ENCODE data around the gene MRPS18A. TPM values are rescaled to one million over a fixed set of nuclear protein-coding genes. Genes with fewer than 3 reads are reported as not detected.

MRPS18A gene
- total RNA-seq, 4 donors from 2014 or later: 42.5 to 56.2 (median 50.9) TPM

DNA sequence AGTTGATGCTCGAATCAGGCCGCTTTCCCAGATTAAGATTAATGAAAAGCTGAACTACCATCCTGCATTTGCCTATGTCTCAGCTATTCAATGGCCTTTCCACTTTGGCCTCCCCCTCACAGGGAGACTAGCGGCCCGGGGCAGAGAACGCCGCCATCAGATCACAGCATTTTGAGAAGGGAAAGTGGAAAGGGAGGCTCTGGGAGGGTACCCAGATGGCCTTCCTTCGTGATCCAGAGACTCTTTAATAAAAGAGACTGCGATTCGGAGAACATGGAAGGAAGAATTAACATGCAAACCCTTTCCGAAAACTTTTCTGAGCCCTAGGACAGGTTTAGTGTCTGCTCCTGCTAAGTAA lies 533 bp downstream of the MRPS18A start:
- no peak for DNase-seq (ENCODE audit: low spot score in 2 of 2)
- TF ChIP-seq, protein P1, sequence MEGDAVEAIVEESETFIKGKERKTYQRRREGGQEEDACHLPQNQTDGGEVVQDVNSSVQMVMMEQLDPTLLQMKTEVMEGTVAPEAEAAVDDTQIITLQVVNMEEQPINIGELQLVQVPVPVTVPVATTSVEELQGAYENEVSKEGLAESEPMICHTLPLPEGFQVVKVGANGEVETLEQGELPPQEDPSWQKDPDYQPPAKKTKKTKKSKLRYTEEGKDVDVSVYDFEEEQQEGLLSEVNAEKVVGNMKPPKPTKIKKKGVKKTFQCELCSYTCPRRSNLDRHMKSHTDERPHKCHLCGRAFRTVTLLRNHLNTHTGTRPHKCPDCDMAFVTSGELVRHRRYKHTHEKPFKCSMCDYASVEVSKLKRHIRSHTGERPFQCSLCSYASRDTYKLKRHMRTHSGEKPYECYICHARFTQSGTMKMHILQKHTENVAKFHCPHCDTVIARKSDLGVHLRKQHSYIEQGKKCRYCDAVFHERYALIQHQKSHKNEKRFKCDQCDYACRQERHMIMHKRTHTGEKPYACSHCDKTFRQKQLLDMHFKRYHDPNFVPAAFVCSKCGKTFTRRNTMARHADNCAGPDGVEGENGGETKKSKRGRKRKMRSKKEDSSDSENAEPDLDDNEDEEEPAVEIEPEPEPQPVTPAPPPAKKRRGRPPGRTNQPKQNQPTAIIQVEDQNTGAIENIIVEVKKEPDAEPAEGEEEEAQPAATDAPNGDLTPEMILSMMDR (IDR thresholded peaks at IDR 0.05): no peak
- no peak for TF ChIP-seq POLR2A (IDR thresholded peaks at IDR 0.05)
- intact Hi-C loops (cut with DNase I; ENCODE audit: low total_unique reads): no loop called here
- H3K4me3 ChIP-seq (ENCODE audit: low read depth, poor library complexity, severe bottlenecking): peak overlapping the region; percentile 94
- WGBS, 2 donors: 6 to 11% methylated on average over 10 of the region's 10 CpGs

DNA sequence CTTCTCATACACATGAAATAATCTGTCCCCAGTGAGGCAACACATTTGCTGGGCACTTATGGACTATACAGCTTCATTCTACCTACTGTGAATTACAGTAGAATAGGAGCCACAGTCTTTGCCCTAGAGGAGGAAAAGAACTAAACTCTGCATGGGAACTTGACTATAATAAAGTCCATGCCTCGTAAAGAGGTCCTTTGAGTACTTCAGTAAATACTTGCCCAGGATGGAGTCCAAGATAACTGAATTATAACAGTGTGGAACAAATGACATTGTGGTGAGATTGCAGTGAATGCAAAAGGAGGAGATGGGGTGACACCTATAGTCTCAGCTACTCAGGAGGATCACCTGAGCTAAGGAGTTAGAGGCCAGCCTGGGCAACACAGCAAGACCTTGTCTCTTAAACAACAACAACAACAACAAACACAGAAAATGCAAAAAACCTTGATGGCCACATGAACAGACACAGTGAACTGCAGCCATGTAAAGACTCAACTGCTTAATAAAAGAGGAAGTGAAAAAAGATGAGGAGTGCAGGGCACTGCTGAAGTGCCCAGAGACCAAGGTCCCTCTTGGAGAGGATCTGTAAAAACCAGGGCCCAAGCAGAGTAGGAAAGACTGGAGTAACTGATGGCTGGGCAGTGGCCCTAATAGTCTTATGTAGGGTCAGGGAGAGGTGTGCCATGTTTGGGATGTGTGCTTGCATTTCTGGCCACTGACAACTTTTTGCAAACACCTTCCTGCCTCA lies 3.7 kb downstream of the MRPS18A start:
- TF ChIP-seq, protein P1 (IDR thresholded peaks at IDR 0.05): no peak
- no peak for TF ChIP-seq POLR2A (IDR thresholded peaks at IDR 0.05)
- no peak for DNase-seq (ENCODE audit: low spot score in 2 of 2)
- 71 to 81% methylated on average over 1 of the region's 1 CpG for WGBS, 2 donors
- H3K4me3 ChIP-seq (ENCODE audit: low read depth, poor library complexity, severe bottlenecking): no peak overlapping the region
- intact Hi-C loops (cut with DNase I; ENCODE audit: low total_unique reads): no loop called here

DNA sequence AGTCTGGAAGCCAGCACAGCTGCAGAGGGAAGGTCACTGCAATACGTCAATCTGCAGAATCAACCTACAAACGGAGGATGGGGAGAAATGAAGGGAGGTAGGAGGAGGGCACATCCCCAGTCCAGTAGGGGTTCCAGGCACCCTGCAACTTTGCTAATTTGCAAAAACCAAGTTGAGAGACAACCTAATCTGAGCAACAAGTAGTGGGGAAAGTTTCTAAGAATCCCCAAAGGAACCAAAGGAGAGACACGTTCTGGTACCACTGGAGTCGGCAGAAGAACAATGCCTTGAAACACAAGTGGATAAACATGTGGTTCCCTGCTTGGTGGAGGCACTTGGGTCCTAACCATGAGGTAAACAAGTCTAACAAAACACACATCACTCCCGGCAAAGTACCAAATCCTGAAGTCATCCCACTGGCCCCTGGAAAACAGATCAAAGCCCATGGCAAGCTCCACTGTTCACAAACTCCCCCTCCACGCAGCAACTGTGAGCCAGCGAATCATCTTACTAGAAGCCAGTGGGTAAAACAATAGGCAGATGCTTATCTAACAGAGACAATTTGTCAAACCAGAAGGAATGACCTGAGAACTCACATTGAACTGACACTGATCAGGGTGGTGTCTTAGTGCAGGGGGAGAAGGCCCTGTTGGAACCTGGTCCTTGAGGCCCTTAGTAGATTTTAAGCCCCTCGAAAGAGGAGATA lies 4.7 kb downstream of the MRPS18A start:
- DNase-seq (ENCODE audit: low spot score in 2 of 2): no peak
- no peak overlapping the region for H3K4me3 ChIP-seq (ENCODE audit: low read depth, poor library complexity, severe bottlenecking)
- 57 to 63% methylated on average over 8 of the region's 8 CpGs for WGBS, 2 donors
- TF ChIP-seq POLR2A (IDR thresholded peaks at IDR 0.05): no peak
- intact Hi-C loops (cut with DNase I; ENCODE audit: low total_unique reads): no loop called here

DNA sequence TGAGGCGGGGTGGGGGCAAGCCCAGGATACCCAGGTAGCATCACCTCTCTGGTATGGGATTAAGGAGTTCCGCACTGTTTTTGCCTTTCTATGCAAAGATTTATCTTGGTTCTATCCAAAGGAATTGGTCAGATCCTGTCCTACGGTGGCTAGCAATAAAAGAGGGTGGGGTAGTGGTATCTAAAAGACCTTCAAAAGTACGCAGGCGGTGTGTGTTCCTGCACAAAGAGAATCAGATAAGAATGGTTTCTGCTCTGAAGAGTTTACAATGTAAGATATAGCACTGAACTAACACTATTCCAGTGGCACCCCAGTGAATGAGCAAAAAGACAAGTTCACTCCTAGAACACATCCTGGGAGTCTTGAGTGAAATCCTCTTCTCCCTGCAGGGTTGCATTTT lies 6.3 kb downstream of the MRPS18A start:
- 78 to 82% methylated on average over 5 of the region's 5 CpGs for WGBS, 2 donors
- intact Hi-C loops (cut with DNase I; ENCODE audit: low total_unique reads): no loop called here
- H3K4me3 ChIP-seq (ENCODE audit: low read depth, poor library complexity, severe bottlenecking): no peak overlapping the region
- TF ChIP-seq, protein P1 (IDR thresholded peaks at IDR 0.05): no peak
- no peak for TF ChIP-seq POLR2A (IDR thresholded peaks at IDR 0.05)
- no peak for DNase-seq (ENCODE audit: low spot score in 2 of 2)

DNA sequence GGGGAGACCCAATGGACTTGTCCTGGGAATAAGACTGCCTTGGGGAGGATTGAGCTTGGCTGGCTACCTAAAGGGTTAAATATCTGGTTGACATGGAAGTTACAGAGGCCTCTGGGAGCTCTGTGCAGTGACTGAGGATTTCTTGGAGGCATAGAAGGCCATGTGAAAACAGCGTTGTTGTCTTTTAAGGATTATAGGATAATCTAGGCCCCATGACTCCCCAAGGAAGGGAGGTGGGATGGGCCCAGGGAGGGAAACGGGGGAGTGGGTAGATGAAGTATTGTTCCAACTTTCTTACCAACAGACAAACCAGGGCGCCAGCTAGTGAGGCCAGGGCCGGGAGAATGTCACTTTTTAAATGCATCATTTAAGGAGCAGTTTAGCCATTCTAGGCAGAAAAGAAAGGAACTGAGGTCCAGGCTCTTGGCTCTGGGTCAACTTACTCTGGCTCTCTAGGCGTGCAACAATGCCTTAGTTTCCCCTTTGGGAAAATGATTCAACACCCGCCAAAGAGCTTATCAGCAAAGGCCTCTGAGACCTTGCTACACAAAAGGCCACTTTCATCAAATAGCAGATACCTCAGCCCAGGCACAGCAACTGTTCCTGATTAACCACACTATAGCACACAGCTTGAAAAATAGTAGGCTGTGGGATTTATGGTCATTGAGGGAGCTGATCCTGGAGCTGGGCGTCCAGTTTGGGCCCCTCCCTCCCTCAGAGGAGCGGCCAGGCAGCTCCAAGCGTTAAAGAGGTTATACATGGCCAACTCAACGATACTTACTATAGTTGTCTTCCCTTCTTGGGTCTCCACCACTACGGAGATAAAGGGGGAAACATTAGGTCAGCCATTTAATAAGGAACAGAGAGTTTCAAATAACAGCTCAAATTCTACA lies 7.0 kb downstream of the MRPS18A start:
- intact Hi-C loops (cut with DNase I; ENCODE audit: low total_unique reads): no loop called here
- no peak for DNase-seq (ENCODE audit: low spot score in 2 of 2)
- WGBS, 2 donors: 72 to 80% methylated on average over 11 of the region's 11 CpGs
- TF ChIP-seq, protein P1 (IDR thresholded peaks at IDR 0.05): no peak
- no peak for TF ChIP-seq POLR2A (IDR thresholded peaks at IDR 0.05)
- H3K4me3 ChIP-seq (ENCODE audit: low read depth, poor library complexity, severe bottlenecking): no peak overlapping the region

DNA sequence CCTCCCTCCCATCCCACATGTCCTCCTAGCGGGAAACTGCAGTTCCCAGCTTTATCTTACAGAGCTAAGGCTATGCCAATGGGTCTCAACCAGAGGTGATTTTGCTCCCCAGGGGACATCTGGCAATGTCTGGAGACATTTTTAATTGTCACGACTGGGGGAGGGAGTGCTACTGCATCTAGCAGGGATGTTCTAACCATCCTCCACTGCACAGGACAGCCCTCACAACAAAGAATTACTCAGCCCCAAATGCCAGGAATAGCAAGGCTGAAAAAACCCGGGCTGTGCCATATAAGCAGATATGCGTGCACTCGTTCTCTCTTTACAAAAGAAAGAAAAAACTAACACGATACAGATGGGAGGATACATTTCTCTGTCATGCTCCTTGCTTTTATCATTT lies 8.5 kb downstream of the MRPS18A start:
- DNase-seq (ENCODE audit: low spot score in 2 of 2): no peak
- TF ChIP-seq POLR2A (IDR thresholded peaks at IDR 0.05): no peak
- TF ChIP-seq, protein P1 (IDR thresholded peaks at IDR 0.05): no peak
- intact Hi-C loops (cut with DNase I; ENCODE audit: low total_unique reads): no loop called here
- 84 to 88% methylated on average over 6 of the region's 6 CpGs for WGBS, 2 donors
- no peak overlapping the region for H3K4me3 ChIP-seq (ENCODE audit: low read depth, poor library complexity, severe bottlenecking)

All from lower leg skin (tissue), 4 donors.